Fibroblast of lung (primary cell): Measurements from ENCODE around the gene BRDT. TPM values are rescaled to one million over a fixed set of nuclear protein-coding genes. Genes with fewer than 3 reads are reported as not detected.

Experiments used
- DNase-seq, 2 donors: peaks; one replicate each; pipeline versions ENCODE4 v3.0.0 to v3.0.0-alpha.2; 2010; ENCODE audit warnings: low read depth in 2 of 2
- H2AFZ ChIP-seq: 2 replicates; pipeline ENCODE4 v1.5.1; 2012; ENCODE audit warnings: low read length, control low read depth, inconsistent platforms
- H3K27ac ChIP-seq: 2 replicates; pipeline ENCODE4 v1.5.1; 2011; ENCODE audit warnings: low read length, control low read depth; ENCODE audit not compliant: insufficient read depth
- H3K27me3 ChIP-seq: 2 replicates; pipeline ENCODE4 v1.5.1; 2011; ENCODE audit warnings: mild to moderate bottlenecking, low read length; ENCODE audit not compliant: control insufficient read depth, insufficient read depth
- H3K36me3 ChIP-seq: 2 replicates; pipeline ENCODE4 v1.5.1; 2011; ENCODE audit warnings: low read length; ENCODE audit not compliant: control insufficient read depth, insufficient read depth
- H3K4me1 ChIP-seq: 2 replicates; pipeline ENCODE4 v1.5.1; 2011; ENCODE audit warnings: low read length; ENCODE audit not compliant: control insufficient read depth, insufficient read depth; ENCODE audit errors: extremely low read depth
- H3K4me2 ChIP-seq: 2 replicates; pipeline ENCODE4 v1.5.1; 2011; ENCODE audit warnings: low read length, control low read depth; ENCODE audit not compliant: insufficient read depth; ENCODE audit errors: extremely low read depth
- H3K4me3 ChIP-seq, 4 experiments: fragments of 200-600 bp in 1 of 4; sonication (generic) in 1 of 4; replicated peaks in 1 of 4; 2 replicates each; pipeline ENCODE4 v1.5.1; 2011 to 2016; ENCODE audit warnings: low read length in 4 of 4, low read depth in 3 of 4, mild to moderate bottlenecking in 3 of 4, control low read depth in 2 of 4, inconsistent platforms in 1 of 4, mixed read lengths in 1 of 4; ENCODE audit not compliant: insufficient read depth in 1 of 4; ENCODE audit errors: control extremely low read depth in 1 of 4
- H3K79me2 ChIP-seq: 2 replicates; pipeline ENCODE4 v1.5.1; 2012; ENCODE audit warnings: mild to moderate bottlenecking, low read length, inconsistent platforms; ENCODE audit not compliant: control insufficient read depth, insufficient read depth
- H3K9ac ChIP-seq: 2 replicates; pipeline ENCODE4 v1.5.1; 2011; ENCODE audit warnings: mild to moderate bottlenecking, low read length, control low read depth; ENCODE audit not compliant: insufficient read depth
- H3K9me3 ChIP-seq: 2 replicates; pipeline ENCODE4 v1.5.1; 2012; ENCODE audit warnings: low read depth, low read length; ENCODE audit not compliant: control insufficient read depth, insufficient read depth
- H4K20me1 ChIP-seq: 2 replicates; pipeline ENCODE4 v1.5.1; 2011; ENCODE audit warnings: low read length; ENCODE audit not compliant: control insufficient read depth, insufficient read depth; ENCODE audit errors: extremely low read depth
- EZH2 ChIP-seq: IDR thresholded peaks from 2 replicates; pipeline ENCODE4 v1.5.1; 2012; ENCODE audit warnings: low read length, control low read depth, mild to moderate bottlenecking; ENCODE audit errors: missing control alignments
- polyA plus RNA-seq, 2 donors: library from polyadenylated mRNA; depleted of rRNA in 1 of 2; stranded (reverse) in 1 of 2; unstranded in 1 of 2; fragments of >200 nt; gene quantifications; 2 replicates each; pipeline ENCODE4 v1.2.1, GENCODE V29; 2011 to 2012; ENCODE audit warnings: missing spikeins in 1 of 2
- total RNA-seq: library from RNA; depleted of rRNA; stranded (reverse); fragments of >200 nt; gene quantifications from 2 replicates; pipeline ENCODE4 v1.2.1, GENCODE V29; 2014
- TF ChIP-seq, protein P1 (sequence below), 2 donors: IDR thresholded peaks in 1 of 2; conservative IDR thresholded peaks in 1 of 2; 1 replicate in 1 of 2; 2 replicates in 1 of 2; pipeline ENCODE4 v1.5.1; 2011 to 2012; ENCODE audit warnings: low read length in 2 of 2, control low read depth in 1 of 2, inconsistent platforms in 1 of 2, low read depth in 1 of 2, mild to moderate bottlenecking in 1 of 2

The BRDT gene
- total and polyA plus RNA-seq, 2 donors (not counting 1 experiment from before 2014, with no cell fraction given) = not detected

DNA sequence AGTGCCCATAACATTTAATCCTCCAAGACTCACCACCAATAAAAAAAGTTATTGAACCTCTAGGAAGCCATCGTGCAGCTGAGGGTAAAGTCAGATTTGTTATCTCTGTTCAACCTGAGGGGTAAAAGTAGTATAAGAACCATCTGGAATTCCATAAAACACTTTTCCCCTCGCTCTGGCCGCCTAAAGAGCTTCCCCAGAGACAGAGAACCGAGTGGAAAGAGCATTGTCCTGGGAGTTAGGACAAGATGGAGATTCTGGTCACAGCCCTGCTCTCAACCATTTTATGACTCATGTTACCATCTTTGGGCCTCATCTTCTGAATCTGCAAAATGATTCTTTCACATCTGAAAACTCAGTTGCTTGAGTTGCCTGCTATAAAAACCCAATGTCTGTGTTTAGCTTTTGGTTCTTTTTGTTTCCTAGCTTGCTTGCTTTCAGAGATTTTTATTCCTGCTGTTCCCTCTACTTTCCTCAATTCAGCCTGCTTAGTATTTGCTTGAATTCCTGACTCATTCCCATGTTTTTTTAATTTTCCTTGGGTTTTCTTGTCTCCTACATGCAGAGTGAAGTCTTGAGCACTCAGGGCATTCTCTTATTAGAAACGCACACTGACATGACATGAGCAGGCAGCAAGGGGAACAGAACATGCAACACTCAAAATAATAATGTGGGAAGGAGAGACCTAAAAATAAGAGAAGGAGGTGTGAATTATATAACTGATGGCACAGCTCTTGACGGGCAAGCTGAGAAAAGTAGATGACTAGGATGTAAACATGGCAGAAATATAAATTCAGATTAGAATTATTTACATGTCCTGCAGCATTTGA, 82.3 kb downstream of the BRDT start:
- no peak overlapping the region for H3K9ac ChIP-seq
- H3K27ac ChIP-seq = no peak overlapping the region
- no peaks in the 10 kb centered on the region for H3K36me3 ChIP-seq
- H3K4me1 ChIP-seq = no peaks in the 10 kb centered on the region
- H3K4me2 ChIP-seq = no peak overlapping the region
- no peak for DNase-seq
- TF ChIP-seq, protein P1, sequence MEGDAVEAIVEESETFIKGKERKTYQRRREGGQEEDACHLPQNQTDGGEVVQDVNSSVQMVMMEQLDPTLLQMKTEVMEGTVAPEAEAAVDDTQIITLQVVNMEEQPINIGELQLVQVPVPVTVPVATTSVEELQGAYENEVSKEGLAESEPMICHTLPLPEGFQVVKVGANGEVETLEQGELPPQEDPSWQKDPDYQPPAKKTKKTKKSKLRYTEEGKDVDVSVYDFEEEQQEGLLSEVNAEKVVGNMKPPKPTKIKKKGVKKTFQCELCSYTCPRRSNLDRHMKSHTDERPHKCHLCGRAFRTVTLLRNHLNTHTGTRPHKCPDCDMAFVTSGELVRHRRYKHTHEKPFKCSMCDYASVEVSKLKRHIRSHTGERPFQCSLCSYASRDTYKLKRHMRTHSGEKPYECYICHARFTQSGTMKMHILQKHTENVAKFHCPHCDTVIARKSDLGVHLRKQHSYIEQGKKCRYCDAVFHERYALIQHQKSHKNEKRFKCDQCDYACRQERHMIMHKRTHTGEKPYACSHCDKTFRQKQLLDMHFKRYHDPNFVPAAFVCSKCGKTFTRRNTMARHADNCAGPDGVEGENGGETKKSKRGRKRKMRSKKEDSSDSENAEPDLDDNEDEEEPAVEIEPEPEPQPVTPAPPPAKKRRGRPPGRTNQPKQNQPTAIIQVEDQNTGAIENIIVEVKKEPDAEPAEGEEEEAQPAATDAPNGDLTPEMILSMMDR (conservative IDR thresholded peaks at IDR 0.05 in 1 of 2, IDR thresholded peaks at IDR 0.05 in 1 of 2; ENCODE audit: low read depth in 1 of 2, low read length in 2 of 2) = no peak
- no peak for TF ChIP-seq EZH2
- H3K79me2 ChIP-seq = no peaks in the 10 kb centered on the region
- peak overlapping the region; percentile 35 for H2AFZ ChIP-seq
- H4K20me1 ChIP-seq = no peaks in the 10 kb centered on the region
- no peak overlapping the region for H3K4me3 ChIP-seq
- H3K27me3 ChIP-seq = peaks cover 3% of the 10 kb centered on the region
- H3K9me3 ChIP-seq = no peaks in the 10 kb centered on the region

- H3K36me3 ChIP-seq = no peaks in the 10 kb centered on the region
- H4K20me1 ChIP-seq = no peaks in the 10 kb centered on the region
- H2AFZ ChIP-seq = no peak overlapping the region
- no peaks in the 10 kb centered on the region for H3K4me1 ChIP-seq
- no peaks in the 10 kb centered on the region for H3K79me2 ChIP-seq
- peaks cover 3% of the 10 kb centered on the region for H3K27me3 ChIP-seq
- H3K4me2 ChIP-seq = no peak overlapping the region
- no peak overlapping the region for H3K9ac ChIP-seq
- H3K4me3 ChIP-seq = no peak overlapping the region
- no peaks in the 10 kb centered on the region for H3K9me3 ChIP-seq
- no peak for TF ChIP-seq EZH2
- no peak overlapping the region for H3K27ac ChIP-seq
- DNase-seq = peak; percentile 60 to 62
Observed at GRCh38 chr1:92037400-92037799, 88.2 kb downstream of the BRDT start.

- TF ChIP-seq EZH2 = no peak
- TF ChIP-seq, protein P1 (conservative IDR thresholded peaks at IDR 0.05 in 1 of 2, IDR thresholded peaks at IDR 0.05 in 1 of 2; ENCODE audit: low read depth in 1 of 2, low read length in 2 of 2) = no peak
- Histone ChIP-seq H3K79me2 (no peaks in the 10 kb centered on the region), H3K4me2 (no peak overlapping the region), H3K27me3 (peaks cover 3% of the 10 kb centered on the region), H3K4me1 (no peaks in the 10 kb centered on the region), H2AFZ (no peak overlapping the region), H3K9me3 (no peaks in the 10 kb centered on the region), H3K36me3 (no peaks in the 10 kb centered on the region), H3K4me3 (no peak overlapping the region), H4K20me1 (no peaks in the 10 kb centered on the region), H3K9ac (no peak overlapping the region), H3K27ac (no peak overlapping the region)
- DNase-seq = peak in 1 of 2 donors; percentile 4
Observed at GRCh38 chr1:92038695-92039346, 89.6 kb downstream of the BRDT start.
